ENCODE measurements around the gene DLEC1. TPM values are rescaled to one million over a fixed set of nuclear protein-coding genes. Genes with fewer than 3 reads are reported as not detected.

The DLEC1 gene
- total RNA-seq, 4 donors from 2014 or later = 3.7 to 96.0 (median 7.1) TPM

GRCh38 chr3:38121451-38121831, 82.4 kb downstream of the DLEC1 start:
- H3K9me3 ChIP-seq = no peaks in the 10 kb centered on the region
- WGBS, 2 donors = 57 to 88% methylated on average over 2 to 9 of the region's 9 CpGs
- no peaks in the 10 kb centered on the region for H3K27me3 ChIP-seq
- DNase-seq (ENCODE audit: low spot score in 2 of 2) = no peak
- TF ChIP-seq EP300 (IDR thresholded peaks at IDR 0.05) = no peak
- no peak for TF ChIP-seq CTCF (IDR thresholded peaks at IDR 0.05)
- TF ChIP-seq POLR2A (IDR thresholded peaks at IDR 0.05) = no peak
- peaks cover 2 to 83% (median 17%) of the 10 kb centered on the region in 3 donors for H3K36me3 ChIP-seq
- no peak overlapping the region for H3K4me3 ChIP-seq
- H3K4me1 ChIP-seq = no peaks in the 10 kb centered on the region
- no peak overlapping the region for H3K27ac ChIP-seq

- Histone ChIP-seq H3K4me1 (no peaks in the 10 kb centered on the region), H3K27ac (no peak overlapping the region), H3K9me3 (no peaks in the 10 kb centered on the region), H3K4me3 (no peak overlapping the region), H3K36me3 (peaks cover 2 to 88% (median 21%) of the 10 kb centered on the region in 3 donors), H3K27me3 (no peaks in the 10 kb centered on the region)
- DNase-seq (ENCODE audit: low spot score in 2 of 2) = no peak
- 91 to 92% methylated on average over 10 to 12 of the region's 13 CpGs for WGBS, 2 donors
- TF ChIP-seq POLR2A (IDR thresholded peaks at IDR 0.05) (no peak), CTCF (IDR thresholded peaks at IDR 0.05) (no peak), EP300 (IDR thresholded peaks at IDR 0.05) (no peak)
Observed at GRCh38 chr3:38121832-38122461, 82.9 kb downstream of the DLEC1 start.

GRCh38 chr3:38122712-38123290, 83.8 kb downstream of the DLEC1 start:
- no peak overlapping the region for H3K4me3 ChIP-seq
- DNase-seq (ENCODE audit: low spot score in 2 of 2) = no peak
- H3K36me3 ChIP-seq = peaks cover 2 to 96% (median 26%) of the 10 kb centered on the region in 3 donors
- H3K27ac ChIP-seq = no peak overlapping the region
- no peaks in the 10 kb centered on the region for H3K9me3 ChIP-seq
- H3K27me3 ChIP-seq = no peaks in the 10 kb centered on the region
- H3K4me1 ChIP-seq = no peaks in the 10 kb centered on the region
- TF ChIP-seq EP300 (IDR thresholded peaks at IDR 0.05) (no peak), CTCF (IDR thresholded peaks at IDR 0.05) (no peak), POLR2A (IDR thresholded peaks at IDR 0.05) (no peak)
- 90 to 91% methylated on average over 9 of the region's 9 CpGs for WGBS, 2 donors

- Histone ChIP-seq H3K9me3 (no peaks in the 10 kb centered on the region), H3K4me3 (no peak overlapping the region), H3K36me3 (peaks cover 2 to 100% (median 38%) of the 10 kb centered on the region in 3 donors), H3K4me1 (no peaks in the 10 kb centered on the region), H3K27me3 (no peaks in the 10 kb centered on the region), H3K27ac (no peak overlapping the region)
- 81 to 88% methylated on average over 7 of the region's 7 CpGs for WGBS, 2 donors
- no peak for DNase-seq (ENCODE audit: low spot score in 2 of 2)
- TF ChIP-seq CTCF (IDR thresholded peaks at IDR 0.05) = no peak
- TF ChIP-seq EP300 (IDR thresholded peaks at IDR 0.05) = no peak
- no peak for TF ChIP-seq POLR2A (IDR thresholded peaks at IDR 0.05)
Observed at GRCh38 chr3:38124324-38125122, 85.5 kb downstream of the DLEC1 start.

Data from tibial nerve (tissue), 4 donors.